Measurements from ENCODE around the gene ATP5F1E. TPM values are rescaled to one million over a fixed set of nuclear protein-coding genes. Genes with fewer than 3 reads are reported as not detected.

ATP5F1E gene
- total RNA-seq, 1 experiment from 2014 or later = 52.7 TPM

- Histone ChIP-seq H3K79me1 (ENCODE audit: insufficient read depth, low read depth, low read length, poor library complexity, severe bottlenecking) (no peaks in the 10 kb centered on the region), H3K79me2 (ENCODE audit: insufficient read depth, low read length) (no peaks in the 10 kb centered on the region), H2BK20ac (ENCODE audit: low read depth, low read length, poor library complexity, severe bottlenecking) (no peak overlapping the region), H3K27me3 (ENCODE audit: insufficient read depth, low read length) (no peaks in the 10 kb centered on the region), H2BK120ac (ENCODE audit: low read depth, low read length, poor library complexity, severe bottlenecking) (no peak overlapping the region), H3T11ph (ENCODE audit: low read length) (no peak overlapping the region), H2BK5ac (ENCODE audit: insufficient read length, low read length) (no peak overlapping the region), H3K14ac (ENCODE audit: insufficient read depth, low read length) (no peak overlapping the region), H4K8ac (replicated peaks; ENCODE audit: insufficient read length, low read depth, low read length) (no peak overlapping the region), H3K4me1 (ENCODE audit: insufficient read depth, low read length) (no peaks in the 10 kb centered on the region), H3K9me3 (ENCODE audit: control insufficient read depth, low read depth, low read length) (no peaks in the 10 kb centered on the region), H3K27ac (ENCODE audit: insufficient read length, low read depth, low read length) (no peak overlapping the region), H2AFZ (ENCODE audit: low read length) (no peak overlapping the region), H3K56ac (ENCODE audit: insufficient read length, low read depth, low read length) (no peak overlapping the region), H4K91ac (ENCODE audit: insufficient read length, low read depth, low read length) (no peak overlapping the region), H3K18ac (ENCODE audit: insufficient read length, low read depth, low read length) (no peak overlapping the region), H2BK15ac (ENCODE audit: low read depth, low read length) (no peak overlapping the region), H2BK12ac (ENCODE audit: insufficient read length, low read depth, low read length) (no peak overlapping the region), H4K20me1 (ENCODE audit: control insufficient read depth, insufficient read depth, insufficient read length) (no peaks in the 10 kb centered on the region), H2AK5ac (ENCODE audit: insufficient read length, low read length) (no peak overlapping the region), H3K23me2 (ENCODE audit: insufficient read length, low read depth, low read length, poor library complexity, severe bottlenecking) (no peaks in the 10 kb centered on the region), H3K9ac (ENCODE audit: extremely low read depth, insufficient read length, low read length) (no peak overlapping the region), H3K4ac (ENCODE audit: low read depth, low read length) (no peak overlapping the region), H3K4me2 (ENCODE audit: insufficient read depth, insufficient read length, low read length) (no peak overlapping the region), H4K5ac (ENCODE audit: insufficient read length, low read depth, low read length) (no peak overlapping the region), H3K23ac (ENCODE audit: insufficient read length, low read depth, low read length) (no peak overlapping the region)
- peaks cover 3 to 5% of the 10 kb centered on the region in 2 experiments; a peak in 3 of 5 replicates for H3K9me3 Mint-ChIP-seq
- no peaks in the 10 kb centered on the region for H3K36me3 Mint-ChIP-seq (ENCODE audit: insufficient read depth in 1 of 3, low read depth in 3 of 3)
- TF ChIP-seq, protein P1, sequence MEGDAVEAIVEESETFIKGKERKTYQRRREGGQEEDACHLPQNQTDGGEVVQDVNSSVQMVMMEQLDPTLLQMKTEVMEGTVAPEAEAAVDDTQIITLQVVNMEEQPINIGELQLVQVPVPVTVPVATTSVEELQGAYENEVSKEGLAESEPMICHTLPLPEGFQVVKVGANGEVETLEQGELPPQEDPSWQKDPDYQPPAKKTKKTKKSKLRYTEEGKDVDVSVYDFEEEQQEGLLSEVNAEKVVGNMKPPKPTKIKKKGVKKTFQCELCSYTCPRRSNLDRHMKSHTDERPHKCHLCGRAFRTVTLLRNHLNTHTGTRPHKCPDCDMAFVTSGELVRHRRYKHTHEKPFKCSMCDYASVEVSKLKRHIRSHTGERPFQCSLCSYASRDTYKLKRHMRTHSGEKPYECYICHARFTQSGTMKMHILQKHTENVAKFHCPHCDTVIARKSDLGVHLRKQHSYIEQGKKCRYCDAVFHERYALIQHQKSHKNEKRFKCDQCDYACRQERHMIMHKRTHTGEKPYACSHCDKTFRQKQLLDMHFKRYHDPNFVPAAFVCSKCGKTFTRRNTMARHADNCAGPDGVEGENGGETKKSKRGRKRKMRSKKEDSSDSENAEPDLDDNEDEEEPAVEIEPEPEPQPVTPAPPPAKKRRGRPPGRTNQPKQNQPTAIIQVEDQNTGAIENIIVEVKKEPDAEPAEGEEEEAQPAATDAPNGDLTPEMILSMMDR (conservative IDR thresholded peaks at IDR 0.05) = no peak
- WGBS (ENCODE audit: extremely low coverage, insufficient read length, low lambda C conversion rate) = no CpG with 5 or more reads among the region's 2 CpGs
- no peak for DNase-seq
- peaks cover 9% of the 10 kb centered on the region for H3K27me3 Mint-ChIP-seq (ENCODE audit: low read depth)
- H3K4me1 Mint-ChIP-seq = peaks cover 3 to 8% of the 10 kb centered on the region in 2 experiments; a peak in 3 of 4 replicates
- no peak overlapping the region for H3K4me3 Mint-ChIP-seq
- no peak overlapping the region for H3K27ac Mint-ChIP-seq
These were observed 36.9 kb upstream of the ATP5F1E start for GRCh38 chr20:59069026-59069425.
